Mesenchymal stem cell (in vitro differentiated cells and primary cell): ENCODE data around the gene NAA80.

Source experiments
- DNase-seq: peaks from one replicate; pipeline ENCODE4 v3.0.0-alpha.2; 2013
- H2AFZ ChIP-seq: one replicate; pipeline ENCODE4 v1.6.1; 2013; ENCODE audit warnings: low read depth, mild to moderate bottlenecking, control low read depth, inconsistent platforms, low read length, moderate library complexity
- H2AK5ac ChIP-seq: 2 replicates; pipeline ENCODE4 v1.6.1; 2013; ENCODE audit warnings: low read length, moderate library complexity, mild to moderate bottlenecking, inconsistent platforms; ENCODE audit not compliant: severe bottlenecking
- H2BK120ac ChIP-seq: one replicate; pipeline ENCODE4 v1.6.1; 2013; ENCODE audit warnings: low read depth, mild to moderate bottlenecking, inconsistent platforms, low read length, moderate library complexity
- H2BK12ac ChIP-seq, 2 experiments: one replicate each; pipeline ENCODE4 v1.6.1; 2013; ENCODE audit warnings: inconsistent platforms in 2 of 2, low read length in 2 of 2, mild to moderate bottlenecking in 2 of 2, moderate library complexity in 2 of 2, control low read depth in 1 of 2
- H2BK15ac ChIP-seq: one replicate; pipeline ENCODE4 v1.6.1; 2013; ENCODE audit warnings: mild to moderate bottlenecking, low read depth, inconsistent platforms; ENCODE audit not compliant: poor library complexity, severe bottlenecking
- H2BK5ac ChIP-seq: 2 replicates; pipeline ENCODE4 v1.6.1; 2013; ENCODE audit warnings: low read depth, mild to moderate bottlenecking, low read length, control low read depth, inconsistent platforms; ENCODE audit not compliant: poor library complexity, severe bottlenecking
- H3K14ac ChIP-seq, 2 experiments: one replicate each; pipeline ENCODE4 v1.6.1; 2013; ENCODE audit warnings: inconsistent platforms in 2 of 2, low read length in 2 of 2, control low read depth in 1 of 2, mild to moderate bottlenecking in 1 of 2, moderate library complexity in 1 of 2
- H3K18ac ChIP-seq, 2 experiments: one replicate each; pipeline ENCODE4 v1.6.1; 2013; ENCODE audit warnings: inconsistent platforms in 2 of 2, low read length in 2 of 2, control low read depth in 1 of 2, low read depth in 1 of 2, mild to moderate bottlenecking in 1 of 2
- H3K23ac ChIP-seq, 2 experiments: one replicate each; pipeline ENCODE4 v1.6.1; 2013; ENCODE audit warnings: inconsistent platforms in 2 of 2, low read length in 2 of 2, mild to moderate bottlenecking in 2 of 2, moderate library complexity in 2 of 2, control low read depth in 1 of 2
- H3K27ac ChIP-seq: 2 replicates; pipeline ENCODE4 v1.5.1; 2013; ENCODE audit warnings: mild to moderate bottlenecking, moderate library complexity, low read length, control low read depth, inconsistent platforms; ENCODE audit not compliant: poor library complexity, severe bottlenecking
- H3K27me3 ChIP-seq, 2 experiments: 2 replicates each; pipeline versions ENCODE4 v1.6.1 to v1.7.0; 2013; ENCODE audit warnings: low read length in 2 of 2, mild to moderate bottlenecking in 2 of 2, moderate library complexity in 2 of 2, control low read depth in 1 of 2, inconsistent platforms in 1 of 2; ENCODE audit not compliant: control insufficient read depth in 1 of 2, insufficient read depth in 1 of 2
- H3K36me3 ChIP-seq, 2 experiments: 2 replicates each; pipeline versions ENCODE4 v1.6.1 to v1.7.0; 2013; ENCODE audit warnings: low read length in 2 of 2, control low read depth in 1 of 2, inconsistent platforms in 1 of 2, low read depth in 1 of 2, mild to moderate bottlenecking in 1 of 2; ENCODE audit not compliant: insufficient read depth in 2 of 2, control insufficient read depth in 1 of 2
- H3K4ac ChIP-seq, 2 experiments: one replicate each; pipeline ENCODE4 v1.6.1; 2013; ENCODE audit warnings: inconsistent platforms in 2 of 2, low read length in 2 of 2, mild to moderate bottlenecking in 2 of 2, moderate library complexity in 2 of 2, control low read depth in 1 of 2, low read depth in 1 of 2
- H3K4me1 ChIP-seq: 2 replicates; pipeline ENCODE4 v1.6.1; 2013; ENCODE audit warnings: low read depth, low read length, control low read depth; ENCODE audit not compliant: control insufficient read depth, insufficient read depth
- H3K4me2 ChIP-seq: 2 replicates; pipeline ENCODE4 v1.6.1; 2013; ENCODE audit warnings: low read length, mild to moderate bottlenecking, inconsistent platforms; ENCODE audit not compliant: poor library complexity, severe bottlenecking
- H3K4me3 ChIP-seq, 2 experiments: 2 replicates each; pipeline versions ENCODE4 v1.5.1 to v1.7.0; 2013; ENCODE audit warnings: low read length in 2 of 2, mild to moderate bottlenecking in 2 of 2, control low read depth in 1 of 2, low read depth in 1 of 2; ENCODE audit not compliant: insufficient read depth in 1 of 2
- H3K79me1 ChIP-seq: replicated peaks from 2 replicates; pipeline ENCODE4 v1.6.1; 2013; ENCODE audit warnings: mild to moderate bottlenecking, control low read depth, low read length, inconsistent platforms; ENCODE audit not compliant: poor library complexity, severe bottlenecking
- H3K9ac ChIP-seq: 2 replicates; pipeline ENCODE4 v1.7.0; 2013; ENCODE audit warnings: mild to moderate bottlenecking, low read length, moderate library complexity
- H3K9me3 ChIP-seq: 2 replicates; pipeline ENCODE4 v1.7.0; 2013; ENCODE audit warnings: mild to moderate bottlenecking, low read length; ENCODE audit not compliant: control insufficient read depth
- H4K8ac ChIP-seq: one replicate; pipeline ENCODE4 v1.6.1; 2013; ENCODE audit warnings: inconsistent platforms, mild to moderate bottlenecking, low read length, moderate library complexity
- H4K91ac ChIP-seq: one replicate; pipeline ENCODE4 v1.6.1; 2013; ENCODE audit warnings: mild to moderate bottlenecking, low read length, inconsistent platforms
- WGBS: methylation state at CpG from one replicate; pipeline ENCODE4 v1.1.7; 2013; ENCODE audit warnings: mixed read lengths; 5-methylcytosine and 5-hydroxymethylcytosine counted together

NAA80 gene

DNA sequence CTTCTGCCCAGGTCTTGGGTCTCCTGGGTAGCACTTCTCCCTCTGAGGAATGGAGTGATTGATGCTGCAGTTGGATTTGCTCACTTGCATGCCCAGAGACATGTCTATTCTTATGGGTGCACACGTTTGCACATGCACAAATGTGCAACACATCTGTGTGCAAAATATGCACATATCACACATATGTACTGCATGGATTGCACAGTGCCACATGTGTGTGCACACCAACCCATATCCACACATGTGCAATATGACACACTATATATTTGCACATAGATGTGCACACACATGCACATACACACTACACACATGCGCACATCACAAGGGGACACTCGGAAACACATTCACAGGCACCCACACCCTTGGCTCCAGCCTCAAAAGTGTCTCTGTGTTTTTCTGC, 30.9 kb downstream of the NAA80 start:
- no peak overlapping the region for H4K8ac ChIP-seq
- peaks cover 0 to 2% of the 10 kb centered on the region in 2 experiments for H3K27me3 ChIP-seq
- H3K4me3 ChIP-seq: peak overlapping the region in 1 of 2 experiments; percentile 79
- H2AFZ ChIP-seq: no peak overlapping the region
- H4K91ac ChIP-seq: no peak overlapping the region
- no peak overlapping the region for H2BK5ac ChIP-seq
- H3K79me1 ChIP-seq: peaks cover 2% of the 10 kb centered on the region
- no peak for DNase-seq
- H3K36me3 ChIP-seq: no peaks in the 10 kb centered on the region
- peaks cover 78% of the 10 kb centered on the region for H3K4me1 ChIP-seq
- H3K4me2 ChIP-seq: no peak overlapping the region
- no peak overlapping the region for H2BK12ac ChIP-seq
- no peak overlapping the region for H3K9ac ChIP-seq
- peak overlapping the region; percentile 34 for H2AK5ac ChIP-seq
- H3K9me3 ChIP-seq: no peaks in the 10 kb centered on the region
- H3K23ac ChIP-seq: no peak overlapping the region
- 88% methylated on average over 3 of the region's 3 CpGs for WGBS
- peak overlapping the region; percentile 80 for H2BK120ac ChIP-seq
- H3K14ac ChIP-seq: peak overlapping the region in 1 of 2 experiments; percentile 37
- no peak overlapping the region for H3K4ac ChIP-seq
- H3K18ac ChIP-seq: no peak overlapping the region
- no peak overlapping the region for H2BK15ac ChIP-seq
- H3K27ac ChIP-seq: no peak overlapping the region

GRCh38 chr3:50267280-50267913, 31.8 kb downstream of the NAA80 start:
- no peak for DNase-seq
- peak overlapping the region; percentile 12 for H3K27ac ChIP-seq
- peak overlapping the region; percentile 39 to 79 for H3K4me3 ChIP-seq
- H4K8ac ChIP-seq: peak overlapping the region; percentile 89
- peaks cover 2% of the 10 kb centered on the region for H3K79me1 ChIP-seq
- no peak overlapping the region for H2BK5ac ChIP-seq
- no peaks in the 10 kb centered on the region for H3K27me3 ChIP-seq
- peak overlapping the region in 1 of 2 experiments; percentile 91 for H3K14ac ChIP-seq
- H2BK15ac ChIP-seq: peak overlapping the region; percentile 92
- H2BK120ac ChIP-seq: peak overlapping the region; percentile 80
- peak overlapping the region; percentile 85 for H4K91ac ChIP-seq
- peak overlapping the region in 1 of 2 experiments; percentile 41 for H3K23ac ChIP-seq
- H3K4me1 ChIP-seq: peaks cover 78% of the 10 kb centered on the region
- peak overlapping the region; percentile 58 to 89 for H3K4ac ChIP-seq
- peak overlapping the region; percentile 92 for H2AK5ac ChIP-seq
- peak overlapping the region; percentile 75 to 93 for H3K18ac ChIP-seq
- H3K9me3 ChIP-seq: no peaks in the 10 kb centered on the region
- peak overlapping the region; percentile 75 for H3K4me2 ChIP-seq
- H2AFZ ChIP-seq: peak overlapping the region; percentile 67
- H2BK12ac ChIP-seq: peak overlapping the region; percentile 87 to 96
- WGBS: 19% methylated on average over 21 of the region's 22 CpGs
- H3K36me3 ChIP-seq: no peaks in the 10 kb centered on the region
- peak overlapping the region; percentile 84 for H3K9ac ChIP-seq

- Histone ChIP-seq H3K4ac (peak overlapping the region; percentile 58 to 89), H2BK5ac (no peak overlapping the region), H3K27me3 (no peaks in the 10 kb centered on the region), H2BK12ac (peak overlapping the region; percentile 42 to 49), H4K8ac (peak overlapping the region; percentile 89), H3K9me3 (no peaks in the 10 kb centered on the region), H3K18ac (peak overlapping the region; percentile 75 to 93), H3K4me1 (peaks cover 77% of the 10 kb centered on the region), H3K27ac (peak overlapping the region; percentile 12), H2AFZ (no peak overlapping the region), H3K4me2 (peak overlapping the region; percentile 75), H3K36me3 (no peaks in the 10 kb centered on the region), H2AK5ac (peak overlapping the region; percentile 80), H3K9ac (peak overlapping the region; percentile 84), H3K4me3 (peak overlapping the region; percentile 39 to 79), H3K23ac (no peak overlapping the region), H3K14ac (peak overlapping the region in 1 of 2 experiments; percentile 91), H2BK120ac (peak overlapping the region; percentile 80), H4K91ac (peak overlapping the region; percentile 85), H3K79me1 (peaks cover 2% of the 10 kb centered on the region), H2BK15ac (peak overlapping the region; percentile 92)
- 100% methylated on average over 3 of the region's 7 CpGs for WGBS
- DNase-seq: no peak
Measured at GRCh38 chr3:50266836-50267235, 32.4 kb downstream of the NAA80 start.

DNA sequence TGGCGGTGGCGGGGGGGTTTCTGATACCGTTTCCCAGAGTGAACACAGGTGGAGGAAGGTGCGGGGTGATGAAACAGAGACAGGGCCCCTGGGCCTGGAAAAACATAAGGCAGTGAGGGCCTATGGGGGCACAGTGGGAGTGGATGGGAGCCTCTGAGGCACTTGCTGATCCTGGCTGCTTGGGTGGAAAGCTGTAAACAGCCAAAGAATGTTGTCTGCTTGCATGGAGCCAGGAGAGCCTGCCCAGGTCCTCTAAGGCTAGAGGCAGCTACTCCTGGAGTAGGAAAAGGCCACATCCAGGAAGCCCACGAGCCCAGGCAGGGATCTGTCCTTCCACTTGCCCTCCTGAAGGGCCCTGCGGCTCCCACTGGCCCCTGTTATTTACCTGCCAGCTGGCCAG, 33.2 kb downstream of the NAA80 start:
- H4K91ac ChIP-seq: no peak overlapping the region
- H3K4me3 ChIP-seq: no peak overlapping the region
- H2BK15ac ChIP-seq: no peak overlapping the region
- peak overlapping the region in 1 of 2 experiments; percentile 54 for H3K18ac ChIP-seq
- H3K23ac ChIP-seq: no peak overlapping the region
- H3K27ac ChIP-seq: peak overlapping the region; percentile 9
- peak overlapping the region; percentile 80 for H2AK5ac ChIP-seq
- peak overlapping the region; percentile 63 for H2BK5ac ChIP-seq
- H3K4ac ChIP-seq: peak overlapping the region in 1 of 2 experiments; percentile 97
- peak overlapping the region in 1 of 2 experiments; percentile 8 for H3K14ac ChIP-seq
- H3K36me3 ChIP-seq: no peaks in the 10 kb centered on the region
- 90% methylated on average over 6 of the region's 6 CpGs for WGBS
- peaks cover 3% of the 10 kb centered on the region for H3K79me1 ChIP-seq
- H3K27me3 ChIP-seq: no peaks in the 10 kb centered on the region
- H3K4me1 ChIP-seq: peaks cover 85% of the 10 kb centered on the region
- no peak overlapping the region for H3K9ac ChIP-seq
- H2BK12ac ChIP-seq: peak overlapping the region; percentile 49 to 98
- no peak for DNase-seq
- no peak overlapping the region for H2AFZ ChIP-seq
- peak overlapping the region; percentile 36 for H4K8ac ChIP-seq
- no peaks in the 10 kb centered on the region for H3K9me3 ChIP-seq
- no peak overlapping the region for H2BK120ac ChIP-seq
- no peak overlapping the region for H3K4me2 ChIP-seq
